Glutamatergic neuron (in vitro differentiated cells): Measurements from ENCODE around the gene ALPK3. TPM values are rescaled to one million over a fixed set of nuclear protein-coding genes. Genes with fewer than 3 reads are reported as not detected.

Experiments used
- DNase-seq: peaks from one replicate; pipeline ENCODE4 v3.0.0; 2022
- H3K27ac Mint-ChIP-seq: one replicate; pipeline ENCODE4 v1.8.0; 2020; ENCODE audit warnings: mild to moderate bottlenecking, mixed read lengths, inconsistent platforms; ENCODE audit not compliant: unreplicated experiment
- H3K27me3 Mint-ChIP-seq: one replicate; pipeline ENCODE4 v1.8.0; 2020; ENCODE audit warnings: mild to moderate bottlenecking, moderate library complexity, mixed read lengths, inconsistent platforms; ENCODE audit not compliant: unreplicated experiment
- H3K36me3 Mint-ChIP-seq: one replicate; pipeline ENCODE4 v1.8.0; 2020; ENCODE audit warnings: mild to moderate bottlenecking, mixed read lengths, inconsistent platforms; ENCODE audit not compliant: unreplicated experiment
- H3K4me1 Mint-ChIP-seq: one replicate; pipeline ENCODE4 v1.8.0; 2020; ENCODE audit warnings: mild to moderate bottlenecking, low read depth, mixed read lengths, inconsistent platforms; ENCODE audit not compliant: unreplicated experiment
- H3K4me3 Mint-ChIP-seq: one replicate; pipeline ENCODE4 v1.8.0; 2020; ENCODE audit warnings: mild to moderate bottlenecking, mixed read lengths, inconsistent platforms; ENCODE audit not compliant: unreplicated experiment
- H3K9me3 Mint-ChIP-seq: one replicate; pipeline ENCODE4 v1.8.0; 2020; ENCODE audit warnings: mild to moderate bottlenecking, moderate library complexity, mixed read lengths, inconsistent platforms; ENCODE audit not compliant: unreplicated experiment
- long read RNA-seq: library from polyadenylated mRNA; unstranded; transcript quantifications from one replicate; pipeline ENCODE4 v2.0.0, GENCODE V29; 2020; ENCODE audit not compliant: unreplicated experiment
- total RNA-seq: library from RNA; stranded (reverse); fragmentation: NEBNext Ultra II Directional; extraction: Animal tissue kit (Norgen Biotek cat#: 25700); gene quantifications from one replicate; pipeline ENCODE4 v1.2.1, GENCODE V29; 2021; ENCODE audit not compliant: unreplicated experiment
- TF ChIP-seq, protein P1 (sequence below): fragments of 200-600 bp; sonication (generic); IDR thresholded peaks from one replicate; pipeline ENCODE4 v1.5.0; 2021; ENCODE audit not compliant: partially characterized antibody, unreplicated experiment

The ALPK3 gene, protein sequence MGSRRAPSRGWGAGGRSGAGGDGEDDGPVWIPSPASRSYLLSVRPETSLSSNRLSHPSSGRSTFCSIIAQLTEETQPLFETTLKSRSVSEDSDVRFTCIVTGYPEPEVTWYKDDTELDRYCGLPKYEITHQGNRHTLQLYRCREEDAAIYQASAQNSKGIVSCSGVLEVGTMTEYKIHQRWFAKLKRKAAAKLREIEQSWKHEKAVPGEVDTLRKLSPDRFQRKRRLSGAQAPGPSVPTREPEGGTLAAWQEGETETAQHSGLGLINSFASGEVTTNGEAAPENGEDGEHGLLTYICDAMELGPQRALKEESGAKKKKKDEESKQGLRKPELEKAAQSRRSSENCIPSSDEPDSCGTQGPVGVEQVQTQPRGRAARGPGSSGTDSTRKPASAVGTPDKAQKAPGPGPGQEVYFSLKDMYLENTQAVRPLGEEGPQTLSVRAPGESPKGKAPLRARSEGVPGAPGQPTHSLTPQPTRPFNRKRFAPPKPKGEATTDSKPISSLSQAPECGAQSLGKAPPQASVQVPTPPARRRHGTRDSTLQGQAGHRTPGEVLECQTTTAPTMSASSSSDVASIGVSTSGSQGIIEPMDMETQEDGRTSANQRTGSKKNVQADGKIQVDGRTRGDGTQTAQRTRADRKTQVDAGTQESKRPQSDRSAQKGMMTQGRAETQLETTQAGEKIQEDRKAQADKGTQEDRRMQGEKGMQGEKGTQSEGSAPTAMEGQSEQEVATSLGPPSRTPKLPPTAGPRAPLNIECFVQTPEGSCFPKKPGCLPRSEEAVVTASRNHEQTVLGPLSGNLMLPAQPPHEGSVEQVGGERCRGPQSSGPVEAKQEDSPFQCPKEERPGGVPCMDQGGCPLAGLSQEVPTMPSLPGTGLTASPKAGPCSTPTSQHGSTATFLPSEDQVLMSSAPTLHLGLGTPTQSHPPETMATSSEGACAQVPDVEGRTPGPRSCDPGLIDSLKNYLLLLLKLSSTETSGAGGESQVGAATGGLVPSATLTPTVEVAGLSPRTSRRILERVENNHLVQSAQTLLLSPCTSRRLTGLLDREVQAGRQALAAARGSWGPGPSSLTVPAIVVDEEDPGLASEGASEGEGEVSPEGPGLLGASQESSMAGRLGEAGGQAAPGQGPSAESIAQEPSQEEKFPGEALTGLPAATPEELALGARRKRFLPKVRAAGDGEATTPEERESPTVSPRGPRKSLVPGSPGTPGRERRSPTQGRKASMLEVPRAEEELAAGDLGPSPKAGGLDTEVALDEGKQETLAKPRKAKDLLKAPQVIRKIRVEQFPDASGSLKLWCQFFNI (N-terminal part only)
- 6.8 TPM for total RNA-seq
- long read RNA-seq, partial matches to known transcripts = 0 of 1 reads
- long read RNA-seq, other reads (novel, unspliced or antisense) = 1 of 1 reads

DNA sequence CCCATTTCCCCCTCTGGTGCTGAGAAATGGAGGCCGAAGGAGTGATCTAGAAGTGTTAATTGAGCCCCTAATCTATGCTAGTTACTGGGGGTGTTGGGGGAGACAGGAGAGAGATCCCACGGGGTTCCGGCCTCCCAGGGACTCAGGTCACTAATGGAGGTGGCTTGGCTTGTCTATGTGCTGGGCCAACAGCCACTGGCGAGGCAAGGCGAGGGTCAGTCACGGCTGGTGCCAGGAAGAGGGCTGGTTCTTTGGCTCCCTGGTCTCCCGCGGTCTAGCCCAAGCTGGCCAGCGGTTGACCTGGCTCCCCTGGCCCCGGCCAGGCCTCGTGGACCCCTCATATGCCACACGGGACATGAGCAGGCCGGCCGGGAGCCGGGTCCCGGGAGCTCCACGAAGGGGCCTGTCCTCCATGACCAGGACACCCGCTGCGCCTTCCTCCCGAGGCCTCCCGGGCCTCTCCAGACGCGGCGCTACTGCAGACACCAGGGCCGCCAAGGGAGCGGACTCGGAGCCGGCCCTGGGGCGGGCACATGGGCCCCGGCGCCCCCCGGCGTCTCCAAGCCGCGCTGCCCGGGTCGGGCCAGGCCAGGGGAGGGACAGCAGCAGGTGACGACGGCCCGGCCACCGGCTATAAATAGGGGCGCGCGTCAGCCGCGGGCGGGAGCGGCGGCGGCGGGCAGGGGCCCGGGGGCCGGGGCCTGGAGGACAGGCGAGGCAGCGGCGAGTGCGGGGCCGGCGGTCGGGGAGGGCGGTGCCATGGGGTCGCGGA lies at the start of gene ALPK3:
Gene ALPK3 (plus strand): TSS at position 663 of the 772 bp plus-strand sequence. CDS start 97 bp downstream, at position 760.
- Mint-ChIP-seq H3K4me1 (peaks cover 25% of the 10 kb centered on the region), H3K27me3 (peaks cover 12% of the 10 kb centered on the region)

DNA sequence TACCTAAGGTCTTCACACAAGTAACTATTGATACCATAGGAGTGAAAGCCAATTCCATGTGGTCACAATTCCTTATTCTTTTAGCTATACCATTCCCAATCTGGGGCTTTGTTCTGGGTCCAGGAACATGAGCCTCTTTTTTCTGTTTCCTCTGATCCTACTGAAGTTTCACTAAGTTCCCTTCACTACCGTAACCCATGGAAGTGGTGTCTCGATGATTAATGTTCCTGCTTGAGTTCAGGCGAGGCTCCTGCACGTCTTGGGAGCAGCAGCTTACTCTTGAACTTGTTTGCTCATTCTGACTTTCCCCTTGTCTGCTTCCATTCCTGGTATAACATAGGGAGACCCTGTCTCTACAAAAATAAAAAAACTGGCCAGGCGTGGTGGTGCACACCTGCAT lies 45.1 kb upstream of the ALPK3 start:
- peaks cover 1% of the 10 kb centered on the region for H3K4me1 Mint-ChIP-seq
- no peak overlapping the region for H3K27ac Mint-ChIP-seq
- no peaks in the 10 kb centered on the region for H3K27me3 Mint-ChIP-seq
- no peak for DNase-seq
- no peak overlapping the region for H3K4me3 Mint-ChIP-seq
- H3K36me3 Mint-ChIP-seq = no peaks in the 10 kb centered on the region
- TF ChIP-seq, protein P1, sequence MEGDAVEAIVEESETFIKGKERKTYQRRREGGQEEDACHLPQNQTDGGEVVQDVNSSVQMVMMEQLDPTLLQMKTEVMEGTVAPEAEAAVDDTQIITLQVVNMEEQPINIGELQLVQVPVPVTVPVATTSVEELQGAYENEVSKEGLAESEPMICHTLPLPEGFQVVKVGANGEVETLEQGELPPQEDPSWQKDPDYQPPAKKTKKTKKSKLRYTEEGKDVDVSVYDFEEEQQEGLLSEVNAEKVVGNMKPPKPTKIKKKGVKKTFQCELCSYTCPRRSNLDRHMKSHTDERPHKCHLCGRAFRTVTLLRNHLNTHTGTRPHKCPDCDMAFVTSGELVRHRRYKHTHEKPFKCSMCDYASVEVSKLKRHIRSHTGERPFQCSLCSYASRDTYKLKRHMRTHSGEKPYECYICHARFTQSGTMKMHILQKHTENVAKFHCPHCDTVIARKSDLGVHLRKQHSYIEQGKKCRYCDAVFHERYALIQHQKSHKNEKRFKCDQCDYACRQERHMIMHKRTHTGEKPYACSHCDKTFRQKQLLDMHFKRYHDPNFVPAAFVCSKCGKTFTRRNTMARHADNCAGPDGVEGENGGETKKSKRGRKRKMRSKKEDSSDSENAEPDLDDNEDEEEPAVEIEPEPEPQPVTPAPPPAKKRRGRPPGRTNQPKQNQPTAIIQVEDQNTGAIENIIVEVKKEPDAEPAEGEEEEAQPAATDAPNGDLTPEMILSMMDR = no peak
- H3K9me3 Mint-ChIP-seq = peaks cover 6% of the 10 kb centered on the region

More for the DNA sequence above, at the start of gene ALPK3:
- TF ChIP-seq, protein P1 = no peak
- peak within 1 kb of the TSS; percentile 72 for H3K4me3 Mint-ChIP-seq
- H3K36me3 Mint-ChIP-seq = peaks cover 3% of the 10 kb centered on the region
- peak within 1 kb of the TSS; percentile 86 for H3K27ac Mint-ChIP-seq
- DNase-seq = peak; percentile 46
- peaks cover 6% of the 10 kb centered on the region for H3K9me3 Mint-ChIP-seq

DNA sequence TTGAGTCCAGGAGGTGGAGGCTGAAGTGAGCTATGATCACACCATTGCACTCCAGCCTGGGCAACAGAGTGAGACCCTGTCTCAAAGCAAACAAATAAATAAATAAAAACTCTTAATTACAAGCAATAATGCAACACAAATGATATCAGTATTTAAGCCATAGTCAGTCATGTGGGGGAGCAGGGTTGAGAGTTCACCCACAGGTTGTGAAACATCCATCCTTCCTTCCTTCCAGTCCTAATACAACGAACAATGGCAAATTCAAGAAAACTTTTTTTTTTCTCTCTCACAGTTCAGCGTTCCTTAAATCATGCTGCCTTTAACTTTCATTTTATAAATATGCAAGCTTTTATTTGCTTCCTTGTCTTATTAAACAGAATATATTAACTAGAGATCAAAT lies 44.7 kb upstream of the ALPK3 start:
- H3K36me3 Mint-ChIP-seq = no peaks in the 10 kb centered on the region
- no peaks in the 10 kb centered on the region for H3K27me3 Mint-ChIP-seq
- TF ChIP-seq, protein P1 = no peak
- H3K9me3 Mint-ChIP-seq = peaks cover 6% of the 10 kb centered on the region
- peaks cover 1% of the 10 kb centered on the region for H3K4me1 Mint-ChIP-seq
- no peak overlapping the region for H3K27ac Mint-ChIP-seq
- no peak overlapping the region for H3K4me3 Mint-ChIP-seq
- no peak for DNase-seq

DNA sequence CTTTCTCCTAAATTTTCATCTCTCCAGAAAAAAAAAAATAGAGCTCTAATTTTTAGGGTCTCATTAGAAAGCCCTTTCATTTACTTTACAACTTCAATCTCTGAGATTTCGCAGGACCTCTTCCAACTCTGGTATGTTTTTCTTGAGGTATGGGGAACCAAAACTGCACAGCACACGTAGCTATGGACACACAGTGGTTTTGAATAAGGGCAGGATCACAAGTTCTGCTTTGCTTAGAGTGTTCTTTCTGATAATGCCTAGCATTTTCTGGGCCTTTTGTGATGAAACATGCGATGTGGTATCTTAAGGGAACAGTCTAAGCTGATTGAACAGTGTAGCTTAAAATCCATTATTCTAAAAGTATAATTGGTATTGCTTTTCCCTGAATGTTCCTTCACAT lies 43.4 kb upstream of the ALPK3 start:
- H3K4me3 Mint-ChIP-seq = no peak overlapping the region
- peaks cover 8% of the 10 kb centered on the region for H3K9me3 Mint-ChIP-seq
- H3K27me3 Mint-ChIP-seq = no peaks in the 10 kb centered on the region
- DNase-seq = no peak
- TF ChIP-seq, protein P1 = no peak
- no peaks in the 10 kb centered on the region for H3K36me3 Mint-ChIP-seq
- peaks cover 3% of the 10 kb centered on the region for H3K4me1 Mint-ChIP-seq
- no peak overlapping the region for H3K27ac Mint-ChIP-seq
